ENCODE measurements around the gene ST8SIA4.

DNA sequence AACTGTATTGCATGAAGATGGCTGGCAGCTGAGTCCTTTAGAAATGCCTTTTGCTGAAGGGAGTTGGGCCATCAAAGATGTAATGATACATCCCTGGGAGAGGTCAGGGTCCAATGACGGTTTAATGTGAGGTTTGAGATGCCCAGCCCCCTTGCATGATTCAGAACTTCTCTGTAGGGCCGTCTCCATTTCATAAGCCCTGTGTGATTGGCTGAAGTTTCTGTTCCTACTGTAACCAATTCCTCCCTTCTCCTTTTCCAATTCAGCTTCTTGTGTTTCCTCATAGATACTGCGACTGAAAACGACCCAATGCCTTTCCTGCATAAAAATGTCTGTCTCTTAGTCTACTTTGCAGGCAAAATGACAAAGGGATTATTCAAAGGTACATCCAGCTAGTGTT is 47.9 kb upstream of the ST8SIA4 start:
- TF ChIP-seq, protein P1, sequence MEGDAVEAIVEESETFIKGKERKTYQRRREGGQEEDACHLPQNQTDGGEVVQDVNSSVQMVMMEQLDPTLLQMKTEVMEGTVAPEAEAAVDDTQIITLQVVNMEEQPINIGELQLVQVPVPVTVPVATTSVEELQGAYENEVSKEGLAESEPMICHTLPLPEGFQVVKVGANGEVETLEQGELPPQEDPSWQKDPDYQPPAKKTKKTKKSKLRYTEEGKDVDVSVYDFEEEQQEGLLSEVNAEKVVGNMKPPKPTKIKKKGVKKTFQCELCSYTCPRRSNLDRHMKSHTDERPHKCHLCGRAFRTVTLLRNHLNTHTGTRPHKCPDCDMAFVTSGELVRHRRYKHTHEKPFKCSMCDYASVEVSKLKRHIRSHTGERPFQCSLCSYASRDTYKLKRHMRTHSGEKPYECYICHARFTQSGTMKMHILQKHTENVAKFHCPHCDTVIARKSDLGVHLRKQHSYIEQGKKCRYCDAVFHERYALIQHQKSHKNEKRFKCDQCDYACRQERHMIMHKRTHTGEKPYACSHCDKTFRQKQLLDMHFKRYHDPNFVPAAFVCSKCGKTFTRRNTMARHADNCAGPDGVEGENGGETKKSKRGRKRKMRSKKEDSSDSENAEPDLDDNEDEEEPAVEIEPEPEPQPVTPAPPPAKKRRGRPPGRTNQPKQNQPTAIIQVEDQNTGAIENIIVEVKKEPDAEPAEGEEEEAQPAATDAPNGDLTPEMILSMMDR (IDR thresholded peaks at IDR 0.05) = no peak
- no peak for TF ChIP-seq POLR2A (IDR thresholded peaks at IDR 0.05)

Data from upper lobe of left lung (tissue), 4 donors.